GM21423 (cell line): ENCODE measurements around the gene CKS2.

Experiments used
- ATAC-seq: cut with Tn5 transposase; IDR thresholded peaks from one replicate; pipeline ENCODE4 v1.9.1; 2021; ENCODE audit warnings: mild to moderate bottlenecking, moderate library complexity; ENCODE audit not compliant: unreplicated experiment

Gene CKS2

DNA sequence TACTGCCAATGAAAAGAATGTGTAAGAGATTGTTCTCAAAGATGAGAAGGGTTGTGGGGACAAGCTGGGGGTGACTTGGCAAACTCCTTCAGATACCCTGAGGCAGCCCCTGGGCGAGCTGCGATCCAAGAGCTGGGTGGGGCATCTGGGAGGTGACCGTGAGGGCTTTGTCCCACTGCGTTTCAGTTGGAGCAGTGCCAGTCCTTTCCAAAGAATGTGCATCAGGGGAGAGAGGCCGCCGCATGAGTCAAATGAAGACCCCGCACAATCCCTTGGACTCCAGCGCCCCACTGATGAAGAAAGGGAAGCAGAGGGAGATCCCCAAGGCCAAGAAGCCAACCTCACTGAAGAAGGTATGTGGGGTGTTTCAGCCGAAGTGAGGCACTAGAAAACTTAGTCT lies 35.7 kb downstream of the CKS2 start:
- ATAC-seq = no peak

DNA sequence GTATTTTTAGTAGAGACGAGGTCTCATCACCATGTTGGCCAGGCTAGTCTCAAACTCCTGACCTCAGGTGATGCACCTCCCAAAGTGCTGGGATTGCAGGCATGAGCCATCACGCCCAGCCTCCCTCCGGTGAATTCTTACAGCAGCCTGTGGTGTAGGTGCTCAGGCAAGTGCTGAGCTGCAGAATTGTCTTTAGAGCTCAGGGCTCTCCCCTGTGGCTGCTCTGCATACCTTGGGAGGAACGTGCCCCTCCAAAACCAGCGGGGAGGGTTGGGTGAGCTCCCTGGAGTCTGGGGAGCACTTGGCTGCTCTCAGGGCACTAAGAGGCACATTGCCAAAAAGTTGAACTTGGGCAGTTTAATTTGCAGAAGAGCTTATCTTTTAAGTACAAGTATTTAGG lies 36.7 kb downstream of the CKS2 start:
- no peak for ATAC-seq

DNA sequence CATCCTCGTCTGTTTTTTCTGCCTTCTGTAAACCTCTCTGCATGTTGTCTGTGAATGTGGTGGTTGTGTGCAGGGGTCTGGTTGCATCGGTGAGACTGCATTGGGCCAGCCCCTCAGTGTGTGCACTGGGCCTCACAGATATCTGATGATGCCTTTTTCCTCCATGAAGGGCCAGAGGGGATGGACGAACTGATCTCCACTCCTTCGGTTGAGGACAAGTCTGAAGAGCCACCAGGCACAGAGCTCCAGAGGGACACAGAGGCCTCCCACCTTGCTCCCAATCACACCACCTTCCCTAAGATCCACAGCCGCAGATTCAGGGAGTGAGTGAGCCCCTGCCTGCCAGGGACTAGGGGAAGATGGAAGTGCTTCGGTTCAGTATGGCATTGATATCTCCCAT lies 38.6 kb downstream of the CKS2 start:
- ATAC-seq = no peak

DNA sequence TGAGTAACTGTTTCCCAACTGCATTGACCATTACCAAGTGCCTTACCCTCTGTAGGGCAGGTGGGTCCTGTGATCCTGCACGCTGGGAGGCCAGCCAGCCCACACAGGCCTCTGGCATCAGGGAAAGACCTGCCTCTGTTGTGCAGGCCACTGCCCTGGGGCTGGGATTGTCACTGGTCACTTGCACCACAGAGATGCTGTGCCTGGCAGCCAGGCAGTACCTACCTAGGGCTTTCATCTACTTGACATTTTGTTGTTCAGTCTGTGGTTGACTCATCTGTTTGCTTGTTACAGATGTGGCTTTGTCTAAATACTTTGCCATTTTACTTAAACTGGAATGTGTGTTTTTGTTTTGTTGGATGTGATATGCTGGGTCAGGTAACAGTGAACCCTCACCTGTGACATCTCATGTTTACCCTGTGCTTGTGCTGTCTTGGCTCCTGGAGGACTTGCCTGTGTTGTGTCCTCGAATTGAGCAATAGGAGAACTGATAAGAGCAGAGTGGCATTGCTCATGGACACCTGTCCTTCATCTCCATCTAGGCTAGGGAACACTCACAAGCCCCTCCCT lies 40.1 kb downstream of the CKS2 start:
- no peak for ATAC-seq

DNA sequence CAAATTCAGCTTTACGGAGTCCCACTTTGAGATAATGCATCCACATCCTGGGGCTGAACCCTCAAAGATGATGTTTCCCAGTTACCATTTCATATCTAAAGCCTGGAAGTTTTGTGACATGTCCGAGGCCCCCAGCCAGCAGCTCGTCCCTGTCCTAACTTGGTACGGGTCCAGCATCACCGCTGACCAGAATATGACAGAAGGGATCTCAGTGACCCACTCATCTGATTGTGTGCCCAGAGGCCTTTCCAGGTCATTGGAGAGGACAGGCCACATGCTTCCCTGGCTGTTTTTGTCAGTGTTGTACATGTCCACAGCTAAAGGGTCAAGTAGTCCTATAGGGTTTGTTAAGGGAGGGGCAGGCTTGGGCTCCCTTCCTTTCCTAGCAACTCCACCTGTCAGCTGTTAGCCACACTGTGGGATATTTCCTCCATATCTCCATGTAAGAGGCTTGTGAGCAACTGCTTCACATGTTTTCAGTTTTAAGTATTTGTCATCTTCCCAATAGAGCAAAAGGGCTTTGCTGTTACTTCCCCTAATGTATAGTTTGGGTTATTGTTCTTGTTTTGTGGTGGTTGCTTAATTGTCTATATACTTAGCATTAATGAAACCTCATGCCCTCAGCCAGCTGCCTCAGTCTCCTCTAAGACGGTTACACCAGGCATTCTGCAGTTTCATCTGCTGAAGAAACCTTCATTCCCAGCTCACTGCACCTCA lies 40.7 kb downstream of the CKS2 start:
- ATAC-seq = no peak

DNA sequence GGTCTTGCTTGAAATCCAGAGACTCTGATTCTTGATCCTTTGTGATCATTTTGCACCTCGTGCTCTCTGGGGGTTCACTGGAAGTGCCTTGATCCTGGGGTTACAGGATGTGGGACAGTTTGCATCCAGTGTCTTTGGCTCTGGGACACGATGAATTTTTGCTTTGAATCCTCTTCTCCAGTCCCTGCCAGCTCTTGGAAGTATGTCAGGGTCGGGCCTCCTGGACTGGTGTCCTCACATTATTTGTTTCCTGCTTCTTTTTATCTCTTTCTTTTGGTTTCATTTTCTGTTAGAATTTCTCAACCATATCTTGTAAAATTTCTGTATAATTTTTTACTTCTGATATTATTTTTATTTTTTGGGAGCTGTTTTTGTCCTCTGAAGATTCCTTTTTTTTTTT lies 41.5 kb downstream of the CKS2 start:
- ATAC-seq = no peak

DNA sequence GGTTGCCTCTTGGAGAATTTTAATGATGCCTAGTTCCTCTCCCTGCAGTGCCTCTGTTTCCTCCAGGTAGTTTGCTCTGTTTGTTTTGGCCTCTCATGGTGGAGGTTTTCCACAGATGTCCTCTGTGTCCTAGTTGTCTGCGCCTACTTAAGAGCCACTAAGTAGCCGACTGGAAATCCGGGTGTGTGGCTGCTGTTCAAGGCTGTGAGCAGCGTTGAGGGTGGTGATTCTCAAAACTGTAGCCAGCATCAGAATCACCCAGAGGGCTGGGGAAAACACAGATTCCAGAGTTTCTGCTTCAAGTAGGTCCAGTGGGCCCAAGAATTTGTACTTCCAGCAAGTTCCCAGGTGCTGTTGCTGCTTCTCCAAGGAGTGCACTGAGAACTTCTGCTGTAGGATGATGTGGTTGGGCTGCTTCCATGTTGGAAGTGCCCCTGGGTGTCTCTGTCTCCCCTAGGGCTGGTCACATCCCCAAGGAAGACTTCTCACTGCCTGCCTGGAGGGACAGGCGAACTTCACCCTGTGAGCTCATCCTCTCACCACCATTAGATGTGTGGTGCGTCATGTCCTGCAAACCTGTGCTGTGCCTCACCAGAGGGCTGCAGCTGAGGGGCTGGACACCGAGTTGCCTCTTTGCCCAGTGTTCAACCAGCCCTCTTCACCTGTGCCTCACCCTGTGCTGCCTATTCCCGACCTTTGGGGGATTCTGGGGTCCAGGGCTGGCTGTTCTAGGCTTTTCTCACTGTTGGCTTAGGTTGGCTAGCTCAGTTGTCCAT lies 42.1 kb downstream of the CKS2 start:
- no peak for ATAC-seq

DNA sequence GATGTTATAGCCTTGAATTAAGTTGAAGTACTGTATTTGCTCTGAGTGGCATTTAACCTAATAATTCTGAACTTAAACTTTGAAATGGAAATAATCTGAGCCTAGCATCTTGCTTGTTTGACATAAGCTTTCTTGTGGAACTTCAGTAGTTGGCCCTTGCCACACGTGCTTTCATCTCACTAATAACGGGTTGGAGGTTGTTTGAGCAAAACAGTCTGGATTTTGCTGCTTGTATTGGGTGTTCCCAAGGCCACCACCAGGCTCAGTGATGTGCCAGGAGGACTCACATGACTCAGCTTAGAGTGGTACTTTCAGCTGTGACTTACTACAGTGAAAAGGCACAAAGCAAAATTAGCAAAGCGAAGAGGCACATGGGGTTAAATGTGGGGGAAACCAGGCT lies 43.0 kb downstream of the CKS2 start:
- ATAC-seq = no peak

DNA sequence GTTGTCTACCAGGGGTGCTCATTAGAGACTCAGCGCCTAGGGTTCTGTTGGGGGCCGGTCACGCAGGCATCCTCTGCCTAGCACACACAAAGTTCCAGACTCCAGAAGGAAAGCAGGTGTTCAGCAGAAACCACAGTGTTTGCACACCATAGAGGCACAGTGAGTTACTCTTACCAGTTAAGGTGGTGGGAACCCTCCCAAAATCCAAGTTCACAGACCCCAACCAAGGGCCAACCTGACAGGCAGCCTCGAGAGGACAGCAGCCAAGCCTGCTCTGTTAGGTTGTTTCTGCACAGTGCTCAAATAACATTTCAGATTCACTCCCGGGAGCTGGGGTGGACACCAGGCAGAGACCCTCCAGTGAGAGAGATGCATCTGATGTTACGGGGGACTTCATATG lies 43.5 kb downstream of the CKS2 start:
- ATAC-seq = no peak

DNA sequence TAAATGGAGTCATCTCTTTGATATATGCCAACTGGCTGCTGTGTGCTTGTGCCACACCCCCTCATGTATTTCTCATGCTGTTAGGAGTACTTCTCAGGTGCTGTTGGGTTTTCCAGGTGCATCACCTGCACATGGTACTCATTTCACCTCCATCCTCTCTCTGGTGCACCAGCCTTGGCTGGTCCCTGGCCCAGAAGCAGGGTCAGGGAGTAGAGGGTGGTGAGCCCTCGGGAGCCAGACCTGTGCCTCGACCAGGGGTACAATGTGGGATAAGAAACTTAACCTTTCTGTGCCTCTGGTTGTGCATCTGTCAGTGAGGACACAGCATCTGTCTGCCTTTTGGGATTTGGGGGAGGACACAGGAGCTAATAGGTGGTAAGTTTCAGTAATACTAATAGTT lies 45.8 kb downstream of the CKS2 start:
- no peak for ATAC-seq

DNA sequence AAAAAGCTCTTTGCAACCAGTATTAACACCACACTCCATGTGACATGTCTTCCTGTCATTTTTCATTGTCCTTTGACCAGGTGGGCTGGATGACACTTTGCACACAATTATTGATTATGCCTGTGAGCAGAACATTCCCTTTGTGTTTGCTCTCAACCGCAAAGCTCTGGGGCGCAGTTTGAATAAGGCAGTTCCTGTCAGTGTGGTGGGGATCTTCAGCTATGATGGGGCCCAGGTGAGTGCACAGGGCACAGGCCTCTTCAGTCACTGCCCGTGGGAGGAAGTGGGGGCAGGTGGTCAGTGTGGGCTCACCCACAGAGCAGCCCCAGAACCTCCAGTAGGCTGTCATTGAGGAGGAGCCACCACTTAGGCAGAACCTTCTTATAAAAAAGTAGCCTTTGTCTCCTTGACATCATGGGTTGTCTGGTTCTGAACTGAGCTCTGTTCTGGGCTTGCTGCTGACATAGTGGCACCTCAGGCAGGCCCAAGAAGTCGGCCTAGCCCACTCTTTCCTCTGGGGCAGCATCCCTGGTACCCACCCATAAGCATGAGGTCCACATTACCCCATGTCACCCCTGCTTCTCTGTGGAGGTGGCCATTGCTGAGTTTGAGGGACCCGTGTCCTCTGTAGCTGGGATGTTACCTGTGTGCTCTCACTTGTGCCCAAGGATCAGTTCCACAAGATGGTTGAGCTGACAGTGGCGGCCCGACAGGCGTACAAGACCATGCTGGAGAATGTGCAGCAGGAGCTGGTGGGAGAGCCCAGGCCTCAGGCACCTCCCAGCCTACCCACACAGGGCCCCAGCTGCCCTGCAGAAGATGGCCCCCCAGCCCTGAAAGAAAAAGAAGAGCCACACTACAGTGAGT lies 46.6 kb downstream of the CKS2 start:
- no peak for ATAC-seq

DNA sequence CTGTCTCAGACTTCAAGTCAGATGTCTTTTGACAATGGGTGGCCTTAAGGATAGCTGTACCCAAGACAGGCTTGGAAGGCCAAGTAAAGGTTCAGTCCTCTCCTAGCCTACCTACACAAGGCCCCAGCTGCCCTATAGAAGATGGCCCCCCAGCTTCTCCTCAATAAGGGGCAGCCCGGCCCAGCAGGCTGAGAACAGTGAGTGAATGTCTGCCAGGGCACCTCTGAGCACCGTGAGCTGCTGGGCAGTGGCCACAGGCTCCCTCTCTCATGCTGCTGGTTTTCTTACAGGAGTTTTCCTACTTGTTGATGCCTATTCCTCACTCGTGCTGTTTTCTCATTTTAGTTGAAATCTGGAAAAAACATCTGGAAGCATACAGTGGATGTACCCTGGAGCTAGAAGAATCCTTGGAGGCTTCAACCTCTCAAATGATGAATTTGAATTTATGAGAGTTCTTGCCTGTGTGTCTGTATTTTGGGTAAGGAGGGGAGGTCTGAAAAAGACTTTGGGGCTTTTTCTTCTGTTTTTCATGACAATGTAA lies 47.5 kb downstream of the CKS2 start:
- ATAC-seq = no peak

DNA sequence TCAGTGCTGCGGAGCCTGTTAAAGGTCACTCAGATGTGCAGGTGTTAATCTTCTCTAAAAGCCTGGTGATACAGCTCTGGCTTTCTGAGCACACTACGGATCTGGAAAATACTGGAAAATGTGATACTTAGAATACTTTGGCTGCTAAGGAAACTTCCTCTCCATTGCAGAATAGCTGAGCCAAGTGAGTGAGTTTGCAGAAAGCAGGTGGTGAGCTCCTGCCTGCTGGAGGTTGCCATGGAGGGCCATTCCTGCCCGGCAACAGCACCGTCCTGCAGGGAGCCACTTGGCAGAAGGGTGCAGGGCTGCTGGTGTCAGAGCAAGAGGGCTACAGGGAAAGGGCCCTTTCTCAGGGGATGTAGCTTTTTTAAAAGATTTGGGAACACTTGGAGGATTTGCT lies 48.0 kb downstream of the CKS2 start:
- no peak for ATAC-seq

DNA sequence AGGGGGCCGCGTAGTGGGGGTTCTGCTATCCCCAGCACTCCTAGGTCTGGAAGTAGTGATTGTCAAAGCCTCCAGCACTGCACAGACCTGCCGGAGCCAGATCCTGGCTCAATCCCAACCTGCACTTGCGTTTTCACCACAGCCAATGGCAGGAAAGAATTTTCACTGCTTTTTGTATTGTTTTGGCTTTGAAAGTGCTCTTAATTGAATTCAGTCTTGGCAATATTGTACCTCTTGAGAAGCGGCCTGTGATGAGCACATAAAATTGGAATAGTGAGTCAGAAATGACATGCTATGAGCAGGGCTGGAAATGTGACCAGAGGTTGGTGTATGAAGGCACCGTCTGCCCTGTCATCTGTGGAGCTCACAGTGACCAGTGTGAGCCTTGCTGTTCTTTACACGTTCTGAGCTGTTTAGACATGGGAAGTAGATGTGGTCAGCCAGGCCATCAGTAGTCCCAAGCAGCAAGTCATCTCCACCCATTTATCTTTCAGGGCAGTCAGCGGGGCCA lies 48.8 kb downstream of the CKS2 start:
- ATAC-seq = no peak

DNA sequence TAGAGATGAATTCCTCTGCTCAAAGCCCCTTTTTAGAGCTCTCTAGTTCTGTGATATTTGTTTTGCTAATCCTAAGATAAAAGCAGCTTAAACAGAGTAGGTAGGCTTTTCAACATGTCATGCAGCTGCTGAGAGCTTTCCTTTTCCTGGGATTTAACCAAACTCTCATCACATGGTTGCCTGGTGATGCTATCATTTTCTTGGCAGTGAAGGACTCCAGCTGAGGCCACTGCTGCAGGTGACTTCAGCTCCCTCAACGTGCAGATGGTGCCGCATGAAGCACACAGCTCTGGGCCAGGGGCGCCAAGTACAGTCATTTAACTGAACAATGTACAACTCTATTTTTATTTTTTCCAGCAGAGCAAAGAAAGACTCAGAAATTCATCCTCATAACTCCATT lies 49.5 kb downstream of the CKS2 start:
- no peak for ATAC-seq

DNA sequence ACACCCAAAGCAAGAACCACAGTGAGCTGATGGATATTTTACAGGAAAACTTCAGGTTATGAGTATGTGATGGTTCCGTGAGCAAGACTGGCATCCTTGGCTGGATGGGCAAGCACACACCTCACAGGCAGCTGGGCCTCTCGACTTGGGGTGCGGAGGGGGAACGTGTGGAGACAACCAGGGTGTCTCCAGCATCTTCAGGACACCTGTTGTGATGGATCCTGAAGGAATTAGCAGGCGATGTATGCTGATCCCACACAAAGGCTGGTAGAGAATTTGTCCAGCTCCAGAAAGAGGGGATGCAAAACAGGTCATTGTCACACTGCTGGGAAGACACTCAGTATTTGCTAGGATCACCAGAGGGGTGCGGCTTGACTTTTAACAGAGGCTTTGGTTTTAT lies 50.0 kb downstream of the CKS2 start:
- no peak for ATAC-seq

DNA sequence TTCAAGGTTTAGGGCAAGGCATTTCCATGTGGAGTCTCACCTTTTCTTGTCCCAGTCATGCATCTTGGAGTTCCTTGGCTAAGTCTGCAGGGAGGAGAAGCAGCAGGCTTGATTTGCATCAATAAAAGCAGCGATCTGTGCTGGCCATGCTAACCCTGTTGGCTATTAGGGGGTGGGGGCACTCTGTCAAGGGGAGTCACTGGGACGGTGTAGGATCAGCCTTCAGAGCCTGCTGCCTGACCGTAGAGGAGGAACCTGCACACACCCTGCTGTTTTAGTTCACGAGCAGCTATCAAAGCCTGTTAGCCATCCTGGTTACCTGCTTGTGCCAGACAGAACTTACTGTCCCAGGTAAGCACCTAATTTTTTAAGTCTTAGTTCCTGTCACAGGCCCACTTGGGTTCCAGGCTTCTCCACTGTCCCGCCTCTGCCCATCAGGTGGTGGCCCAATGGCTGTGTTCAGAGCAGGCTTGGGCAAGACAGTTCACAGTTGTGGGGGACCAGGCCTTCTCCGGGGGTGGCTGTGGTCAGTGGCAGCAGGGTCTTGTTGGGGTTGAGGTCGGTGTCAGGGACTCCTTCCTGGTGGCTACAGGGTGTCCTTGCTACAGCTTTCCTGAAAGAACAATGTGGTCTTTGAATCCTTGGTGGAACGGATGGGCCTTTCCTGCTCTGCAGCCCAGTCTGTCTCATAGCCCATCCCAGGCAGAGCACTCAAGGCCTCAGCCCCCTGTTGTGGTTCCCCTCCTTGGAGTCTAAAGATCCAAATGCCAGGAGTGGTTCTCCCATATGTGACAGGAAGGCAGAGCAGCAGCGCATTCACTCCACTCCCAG lies 51.0 kb downstream of the CKS2 start:
- ATAC-seq = no peak

DNA sequence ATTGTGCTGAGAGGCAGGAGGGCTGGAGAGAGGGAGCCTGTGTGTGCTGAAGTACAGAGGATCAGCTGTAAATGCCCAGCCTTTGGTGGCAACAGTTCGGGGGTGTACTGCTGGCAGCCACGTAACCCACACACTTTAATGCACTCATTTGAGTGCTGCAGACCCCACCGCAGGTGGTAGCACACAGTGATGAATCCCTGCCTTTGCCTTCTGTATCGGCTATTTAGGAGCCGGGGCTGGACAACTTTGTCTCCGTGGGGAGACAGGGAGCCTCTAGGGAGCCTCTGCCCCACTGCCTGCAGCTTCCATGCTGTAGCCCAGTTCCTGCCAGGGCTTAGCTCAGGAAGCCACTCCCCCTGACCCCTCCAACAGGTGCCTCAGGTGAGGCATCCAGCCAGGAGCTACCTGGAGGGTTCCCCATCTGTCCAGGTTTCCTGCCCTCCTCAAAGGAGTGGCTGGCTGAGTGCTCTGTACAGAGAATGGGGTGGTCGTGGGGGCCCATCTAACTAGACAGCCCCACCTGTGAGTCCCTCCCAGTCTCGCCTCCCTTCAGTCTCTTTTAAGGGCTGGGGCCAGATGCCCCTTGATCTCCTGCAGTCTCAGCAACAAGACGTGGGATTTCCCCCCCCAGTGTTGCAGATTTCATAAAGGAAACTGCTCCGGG lies 51.8 kb downstream of the CKS2 start:
- no peak for ATAC-seq

DNA sequence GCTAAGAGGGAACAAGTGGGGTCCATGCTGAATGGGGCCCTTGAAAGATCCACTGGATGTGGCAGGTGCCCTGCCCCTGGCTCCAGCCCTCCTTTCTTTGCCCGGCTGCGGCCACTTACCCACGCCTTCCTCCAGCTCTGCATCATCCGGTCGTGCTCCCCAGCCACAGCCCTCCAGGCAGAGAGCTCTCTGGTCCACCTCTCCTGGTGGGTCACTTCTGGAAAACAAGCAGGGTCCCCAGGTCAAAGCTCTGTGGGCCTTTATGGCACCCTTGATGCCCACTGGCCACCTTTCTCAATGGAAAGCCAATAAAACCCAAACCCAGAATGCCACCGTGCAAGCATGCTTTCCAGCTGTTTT lies 52.3 kb downstream of the CKS2 start:
- no peak for ATAC-seq
